ENCODE data around the gene HSD17B10.

HSD17B10 gene

DNA sequence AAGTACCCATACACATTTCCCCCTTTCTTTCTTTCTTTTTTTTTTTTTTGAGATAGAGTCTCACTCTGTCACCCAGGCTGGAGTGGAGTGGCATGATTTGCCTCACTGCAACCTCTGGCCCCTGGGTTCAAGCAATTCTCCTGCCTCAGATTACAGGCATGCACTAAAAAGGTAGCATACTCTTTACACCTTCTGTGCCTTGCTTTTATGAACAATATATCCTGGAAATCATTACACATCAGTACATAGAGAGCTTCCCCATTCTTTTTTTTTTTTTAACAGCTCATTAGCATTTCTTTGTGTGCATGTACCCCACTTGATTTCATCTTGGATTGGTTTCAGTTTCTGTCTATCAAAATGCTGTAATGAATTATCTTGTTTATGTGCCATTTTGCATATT lies 18.6 kb upstream of the HSD17B10 start:
- Histone ChIP-seq H3K9me3 (ENCODE audit: insufficient read depth, low read depth, low read length) (no peaks in the 10 kb centered on the region), H3K27me3 (ENCODE audit: insufficient read depth, low read length) (no peaks in the 10 kb centered on the region), H3K36me3 (ENCODE audit: insufficient read depth, low read depth, low read length) (no peaks in the 10 kb centered on the region), H3K4me1 (ENCODE audit: insufficient read depth, low read length) (no peaks in the 10 kb centered on the region), H3K4me3 (ENCODE audit: low read length) (no peak overlapping the region), H3K9ac (ENCODE audit: low read depth, low read length) (no peak overlapping the region), H3K27ac (ENCODE audit: low read length) (no peak overlapping the region)

DNA sequence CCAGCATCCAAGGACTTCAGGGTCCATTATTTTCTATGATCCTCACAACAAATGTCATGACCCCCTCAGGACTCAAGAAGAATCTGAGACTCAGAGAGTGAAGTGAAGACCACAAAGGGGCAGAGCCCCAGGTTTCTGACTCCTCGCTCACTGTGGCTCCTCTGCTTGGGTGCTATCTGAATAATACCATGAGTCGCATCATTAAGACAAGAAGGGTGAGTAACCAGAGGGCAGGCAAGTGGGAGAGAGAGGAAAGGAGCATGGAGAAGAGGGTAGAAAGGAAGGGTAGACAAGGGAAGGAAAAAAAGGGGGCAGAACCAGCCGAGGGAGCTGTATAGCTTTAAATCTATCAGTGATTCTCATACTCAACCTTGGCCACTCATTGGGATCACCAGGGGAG lies 15.5 kb upstream of the HSD17B10 start:
- H3K9ac ChIP-seq (ENCODE audit: low read depth, low read length), result no peak overlapping the region
- no peaks in the 10 kb centered on the region for H3K27me3 ChIP-seq (ENCODE audit: insufficient read depth, low read length)
- H3K36me3 ChIP-seq (ENCODE audit: insufficient read depth, low read depth, low read length), result no peaks in the 10 kb centered on the region
- no peak overlapping the region for H3K27ac ChIP-seq (ENCODE audit: low read length)
- no peaks in the 10 kb centered on the region for H3K9me3 ChIP-seq (ENCODE audit: insufficient read depth, low read depth, low read length)
- H3K4me3 ChIP-seq (ENCODE audit: low read length), result no peak overlapping the region
- H3K4me1 ChIP-seq (ENCODE audit: insufficient read depth, low read length), result no peaks in the 10 kb centered on the region

DNA sequence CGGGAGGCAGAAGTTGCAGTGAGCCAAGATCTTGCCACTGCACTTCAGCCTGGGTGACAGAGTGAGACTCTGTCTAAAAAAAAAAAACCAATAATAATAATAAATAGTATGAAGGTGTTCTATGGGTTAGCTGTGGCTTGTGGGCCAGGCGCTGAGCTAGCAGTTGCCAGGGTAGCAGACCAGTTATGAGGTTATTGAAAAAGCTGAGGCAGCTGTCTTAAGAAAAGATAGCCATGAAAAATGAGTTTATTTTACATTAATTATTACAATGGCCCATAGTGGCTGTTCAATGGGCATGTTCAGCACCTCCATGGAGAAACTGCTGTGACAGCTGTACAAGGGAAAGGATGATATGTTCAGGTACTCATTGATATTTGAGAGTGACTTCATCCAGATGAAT lies 13.3 kb upstream of the HSD17B10 start:
- Histone ChIP-seq H3K4me3 (ENCODE audit: low read length) (no peak overlapping the region), H3K9ac (ENCODE audit: low read depth, low read length) (no peak overlapping the region), H3K36me3 (ENCODE audit: insufficient read depth, low read depth, low read length) (no peaks in the 10 kb centered on the region), H3K27me3 (ENCODE audit: insufficient read depth, low read length) (no peaks in the 10 kb centered on the region), H3K9me3 (ENCODE audit: insufficient read depth, low read depth, low read length) (no peaks in the 10 kb centered on the region), H3K4me1 (ENCODE audit: insufficient read depth, low read length) (no peaks in the 10 kb centered on the region), H3K27ac (ENCODE audit: low read length) (no peak overlapping the region)

DNA sequence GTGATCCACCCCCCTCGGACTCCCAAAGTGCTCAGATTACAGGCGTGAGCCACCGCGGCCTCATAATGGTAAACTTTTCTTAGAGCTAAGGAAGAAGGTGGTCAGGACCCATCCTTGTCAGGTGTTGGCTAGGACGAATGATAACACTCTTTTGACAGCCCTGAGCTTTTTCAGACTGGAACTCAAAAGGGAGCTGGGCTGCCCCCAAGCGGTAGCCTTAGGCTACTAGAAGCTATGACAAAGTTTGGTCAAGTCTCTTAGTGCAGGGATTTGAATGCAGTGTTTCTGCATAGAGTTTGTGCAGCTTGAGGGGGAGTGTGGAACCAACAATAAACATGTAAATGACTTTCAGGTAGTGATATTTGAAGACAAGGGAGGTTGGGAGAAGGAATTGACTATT lies 11.8 kb upstream of the HSD17B10 start:
- peaks cover 5% of the 10 kb centered on the region; the same call in 1 of the 2 replicates for H3K27me3 ChIP-seq (ENCODE audit: insufficient read depth, low read length)
- H3K36me3 ChIP-seq (ENCODE audit: insufficient read depth, low read depth, low read length), result no peaks in the 10 kb centered on the region
- H3K9ac ChIP-seq (ENCODE audit: low read depth, low read length), result no peak overlapping the region
- no peaks in the 10 kb centered on the region for H3K9me3 ChIP-seq (ENCODE audit: insufficient read depth, low read depth, low read length)
- no peak overlapping the region for H3K27ac ChIP-seq (ENCODE audit: low read length)
- no peaks in the 10 kb centered on the region for H3K4me1 ChIP-seq (ENCODE audit: insufficient read depth, low read length)
- no peak overlapping the region for H3K4me3 ChIP-seq (ENCODE audit: low read length)

DNA sequence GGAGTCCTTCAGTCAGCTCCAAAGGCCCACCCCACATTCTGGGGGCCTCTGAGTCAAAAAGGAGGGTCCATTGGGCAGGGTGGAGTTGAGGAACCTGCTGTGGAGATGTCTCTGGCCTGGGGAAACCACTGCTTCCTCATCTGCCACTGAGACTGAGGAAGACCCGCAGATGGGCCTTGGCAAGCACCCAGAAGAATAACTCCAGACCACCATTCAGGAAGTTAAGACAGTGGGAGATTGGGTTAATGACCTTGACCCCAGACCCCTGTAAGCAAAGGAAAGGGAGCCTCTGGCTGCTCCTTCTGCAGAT lies 8.1 kb upstream of the HSD17B10 start:
- H3K36me3 ChIP-seq (ENCODE audit: insufficient read depth, low read depth, low read length), result no peaks in the 10 kb centered on the region
- no peak overlapping the region for H3K9ac ChIP-seq (ENCODE audit: low read depth, low read length)
- H3K4me3 ChIP-seq (ENCODE audit: low read length), result peak overlapping the region; percentile 73; the same call in 1 of the 2 replicates
- H3K27ac ChIP-seq (ENCODE audit: low read length), result no peak overlapping the region
- H3K9me3 ChIP-seq (ENCODE audit: insufficient read depth, low read depth, low read length), result no peaks in the 10 kb centered on the region
- peaks cover 17% of the 10 kb centered on the region for H3K27me3 ChIP-seq (ENCODE audit: insufficient read depth, low read length)
- H3K4me1 ChIP-seq (ENCODE audit: insufficient read depth, low read length), result no peaks in the 10 kb centered on the region

DNA sequence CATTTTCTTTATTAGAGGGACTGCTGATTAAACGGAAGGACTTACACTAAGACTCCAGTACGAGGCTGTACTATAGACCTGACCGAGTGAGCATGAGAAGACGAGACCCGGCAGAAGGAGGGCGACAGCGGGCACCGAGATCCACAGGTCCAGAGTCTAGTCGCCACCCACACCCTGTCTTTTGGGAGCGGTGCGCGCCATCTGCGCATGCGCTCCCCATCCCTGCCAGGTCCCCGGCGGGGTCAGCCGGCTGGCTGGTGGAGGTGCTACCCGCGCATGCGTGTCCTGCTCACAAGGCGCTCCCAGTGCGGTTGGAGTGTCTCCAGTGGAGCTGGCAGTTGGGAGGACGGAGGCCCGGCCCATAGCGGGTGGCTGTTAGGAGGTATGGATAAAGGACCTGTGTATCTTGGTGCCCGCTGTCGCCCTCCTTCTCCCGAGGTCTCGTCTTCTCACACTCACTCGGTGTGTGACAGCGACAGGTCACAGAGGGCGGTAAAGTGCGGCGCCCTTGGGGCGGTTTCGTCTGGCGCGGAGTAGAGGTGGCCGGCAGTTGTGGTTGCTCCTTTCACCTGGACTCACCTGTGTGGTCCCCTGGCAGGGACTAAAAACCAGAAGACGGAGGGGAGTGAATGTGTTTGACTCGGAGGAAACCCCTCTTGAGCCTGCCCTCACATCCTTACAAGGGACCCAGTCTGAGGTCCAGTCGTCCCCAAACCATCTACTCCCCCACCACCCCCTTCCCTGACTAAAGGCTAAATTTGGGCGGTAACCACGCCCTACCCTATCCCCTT lies 7.6 kb upstream of the HSD17B10 start:
- Histone ChIP-seq H3K4me3 (ENCODE audit: low read length) (peak overlapping the region; percentile 73), H3K27ac (ENCODE audit: low read length) (no peak overlapping the region), H3K4me1 (ENCODE audit: insufficient read depth, low read length) (no peaks in the 10 kb centered on the region), H3K9me3 (ENCODE audit: insufficient read depth, low read depth, low read length) (no peaks in the 10 kb centered on the region), H3K9ac (ENCODE audit: low read depth, low read length) (no peak overlapping the region), H3K36me3 (ENCODE audit: insufficient read depth, low read depth, low read length) (no peaks in the 10 kb centered on the region), H3K27me3 (ENCODE audit: insufficient read depth, low read length) (peaks cover 17% of the 10 kb centered on the region)

DNA sequence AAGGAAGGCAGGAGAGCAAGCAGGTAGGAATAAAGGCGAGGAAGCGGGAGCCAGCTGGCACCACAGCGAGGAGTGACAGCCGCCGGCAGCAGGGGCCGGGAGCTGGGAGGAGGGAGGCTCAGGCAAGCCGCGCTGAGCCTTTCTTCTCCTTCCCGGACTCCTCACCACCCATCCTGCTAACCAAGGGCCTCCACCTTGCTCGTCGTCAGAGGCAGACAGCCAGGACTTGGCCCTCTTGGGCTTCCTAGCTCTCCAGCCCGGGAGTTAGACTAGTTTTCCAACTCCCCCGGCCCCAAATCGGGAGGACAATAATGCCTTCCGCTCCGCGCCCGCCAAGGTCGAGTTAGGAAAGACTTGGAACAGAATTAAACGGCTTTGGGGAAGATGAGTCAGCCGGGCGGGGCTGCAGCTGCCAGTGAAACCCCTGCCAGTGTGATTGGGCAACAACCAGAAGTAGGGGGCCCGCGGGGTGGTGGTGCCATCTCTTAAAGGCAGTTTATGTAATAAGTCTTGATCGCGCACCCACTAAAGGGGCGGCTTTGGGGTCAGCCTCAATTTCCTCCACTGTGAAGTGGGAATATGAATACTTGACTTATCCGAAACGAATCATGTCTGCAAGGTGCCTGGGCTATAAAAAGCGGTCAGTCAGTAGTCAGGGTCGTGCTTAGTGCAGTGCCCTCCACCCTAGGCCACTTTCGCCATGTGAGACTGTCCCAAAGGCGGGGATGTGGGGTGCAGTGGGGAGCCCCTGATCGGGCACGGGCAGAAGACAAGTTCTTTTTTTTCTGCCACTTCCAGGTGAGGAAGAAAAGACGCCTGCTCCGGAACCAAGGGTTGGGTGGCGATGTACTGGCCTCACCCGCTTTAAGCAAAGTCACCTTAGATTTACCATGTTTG lies 6.7 kb upstream of the HSD17B10 start:
- no peaks in the 10 kb centered on the region for H3K9me3 ChIP-seq (ENCODE audit: insufficient read depth, low read depth, low read length)

DNA sequence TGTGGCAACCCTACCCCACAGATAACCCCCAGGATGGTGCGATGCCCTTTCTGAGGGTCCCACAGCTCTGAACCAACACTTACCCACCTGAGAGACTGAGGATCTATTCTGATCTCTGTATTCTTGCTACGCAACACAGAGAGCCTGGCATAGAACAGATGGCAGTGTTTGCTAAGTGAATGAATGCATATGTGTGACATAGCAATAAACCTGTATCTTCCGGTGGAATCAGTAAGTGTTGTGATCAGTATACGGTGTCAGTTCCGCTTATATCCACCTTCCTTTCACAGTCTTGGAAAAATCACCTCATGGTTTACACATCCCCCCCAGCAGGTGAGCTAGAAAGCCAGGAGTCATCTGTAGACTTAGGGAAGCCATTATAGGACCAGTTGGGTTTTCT lies 5.9 kb upstream of the HSD17B10 start:
- Histone ChIP-seq H3K4me3 (ENCODE audit: low read length) (peak overlapping the region; percentile 73; the same call in 1 of the 2 replicates), H3K36me3 (ENCODE audit: insufficient read depth, low read depth, low read length) (no peaks in the 10 kb centered on the region), H3K9ac (ENCODE audit: low read depth, low read length) (no peak overlapping the region), H3K27ac (ENCODE audit: low read length) (no peak overlapping the region), H3K4me1 (ENCODE audit: insufficient read depth, low read length) (no peaks in the 10 kb centered on the region), H3K9me3 (ENCODE audit: insufficient read depth, low read depth, low read length) (no peaks in the 10 kb centered on the region), H3K27me3 (ENCODE audit: insufficient read depth, low read length) (peaks cover 17% of the 10 kb centered on the region)

More for the DNA sequence above, 6.7 kb upstream of the HSD17B10 start:
- Histone ChIP-seq H3K36me3 (ENCODE audit: insufficient read depth, low read depth, low read length) (no peaks in the 10 kb centered on the region), H3K4me1 (ENCODE audit: insufficient read depth, low read length) (no peaks in the 10 kb centered on the region), H3K27me3 (ENCODE audit: insufficient read depth, low read length) (peaks cover 17% of the 10 kb centered on the region), H3K9ac (ENCODE audit: low read depth, low read length) (peak overlapping the region; percentile 37; the same call in 1 of the 2 replicates), H3K4me3 (ENCODE audit: low read length) (peak overlapping the region; percentile 73), H3K27ac (ENCODE audit: low read length) (no peak overlapping the region)

DNA sequence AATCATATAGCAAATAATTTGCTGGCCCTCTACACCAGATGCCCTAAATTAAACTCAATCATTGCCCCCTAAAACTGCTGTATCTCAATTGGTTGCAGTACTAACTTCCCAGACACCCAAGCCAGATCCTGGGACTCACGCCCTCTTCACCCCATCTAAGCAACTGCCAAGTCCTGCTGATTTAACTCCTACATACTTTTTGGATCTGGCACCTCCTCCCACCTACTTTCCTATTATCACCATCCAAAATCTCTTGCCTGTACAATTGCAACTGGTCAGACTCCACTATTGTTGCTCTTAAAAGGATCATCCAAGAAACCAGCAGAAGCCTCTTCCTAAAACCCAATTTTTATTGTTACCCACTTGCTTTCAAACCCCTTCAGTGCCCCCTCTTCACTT lies 4.7 kb upstream of the HSD17B10 start:
- Histone ChIP-seq H3K9me3 (ENCODE audit: insufficient read depth, low read depth, low read length) (no peaks in the 10 kb centered on the region), H3K27me3 (ENCODE audit: insufficient read depth, low read length) (peaks cover 17% of the 10 kb centered on the region), H3K9ac (ENCODE audit: low read depth, low read length) (no peak overlapping the region), H3K27ac (ENCODE audit: low read length) (no peak overlapping the region), H3K4me1 (ENCODE audit: insufficient read depth, low read length) (no peaks in the 10 kb centered on the region), H3K36me3 (ENCODE audit: insufficient read depth, low read depth, low read length) (no peaks in the 10 kb centered on the region), H3K4me3 (ENCODE audit: low read length) (no peak overlapping the region)

DNA sequence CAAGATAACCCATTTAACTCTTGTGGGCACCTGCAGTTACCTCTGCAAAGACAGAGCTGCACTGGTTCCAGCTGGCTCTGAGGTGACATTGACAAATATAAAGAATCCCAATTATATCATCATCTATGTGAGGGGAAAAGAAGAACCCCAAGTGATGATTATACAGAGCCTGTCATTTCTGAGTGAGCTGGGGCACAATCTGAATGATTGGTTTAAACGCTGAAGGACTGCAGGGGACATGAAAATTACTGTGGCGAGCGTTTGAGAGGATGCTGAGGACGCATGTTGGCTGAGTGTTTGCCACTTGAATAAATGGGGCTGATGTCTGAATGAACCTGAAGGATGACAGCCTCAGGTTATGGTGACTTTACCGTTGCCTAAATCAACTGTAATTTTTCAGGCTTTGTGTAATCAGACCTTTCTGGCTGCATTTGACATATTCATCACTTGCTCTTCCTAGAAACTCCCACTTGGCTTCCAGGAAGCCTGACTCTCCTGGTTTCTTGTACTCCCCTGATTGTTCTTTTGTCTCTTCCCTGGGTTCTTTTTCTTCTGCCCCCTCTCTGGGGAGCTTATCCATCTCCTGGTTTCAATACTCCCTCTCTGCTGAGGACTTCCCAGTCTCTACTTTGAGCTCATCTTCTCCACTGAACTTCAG lies 4.1 kb upstream of the HSD17B10 start:
- Histone ChIP-seq H3K9ac (ENCODE audit: low read depth, low read length) (no peak overlapping the region), H3K36me3 (ENCODE audit: insufficient read depth, low read depth, low read length) (no peaks in the 10 kb centered on the region), H3K9me3 (ENCODE audit: insufficient read depth, low read depth, low read length) (no peaks in the 10 kb centered on the region), H3K27me3 (ENCODE audit: insufficient read depth, low read length) (peaks cover 17% of the 10 kb centered on the region), H3K4me3 (ENCODE audit: low read length) (no peak overlapping the region), H3K4me1 (ENCODE audit: insufficient read depth, low read length) (no peaks in the 10 kb centered on the region), H3K27ac (ENCODE audit: low read length) (no peak overlapping the region)

DNA sequence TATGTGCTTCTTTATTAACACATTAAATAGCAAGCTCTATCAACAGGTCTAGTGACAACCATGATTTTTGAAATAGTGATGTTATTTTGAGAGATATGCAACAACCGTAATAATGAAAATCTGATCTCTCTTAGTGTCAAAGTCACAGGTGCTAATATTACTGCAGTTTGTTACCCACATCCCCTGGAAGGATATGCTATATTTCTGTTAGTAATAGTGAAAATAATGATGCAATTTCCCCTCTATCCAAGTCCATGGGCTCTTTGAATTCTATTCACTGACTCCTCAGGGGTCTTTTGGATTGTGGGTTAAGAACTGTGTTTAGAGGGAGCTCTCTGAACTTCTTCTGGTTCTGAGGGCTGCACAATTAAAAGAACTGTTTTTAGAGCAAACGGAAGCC lies 3.0 kb upstream of the HSD17B10 start:
- Histone ChIP-seq H3K4me3 (ENCODE audit: low read length) (no peak overlapping the region), H3K9ac (ENCODE audit: low read depth, low read length) (no peak overlapping the region), H3K27me3 (ENCODE audit: insufficient read depth, low read length) (peaks cover 17% of the 10 kb centered on the region), H3K36me3 (ENCODE audit: insufficient read depth, low read depth, low read length) (no peaks in the 10 kb centered on the region), H3K27ac (ENCODE audit: low read length) (no peak overlapping the region), H3K9me3 (ENCODE audit: insufficient read depth, low read depth, low read length) (no peaks in the 10 kb centered on the region), H3K4me1 (ENCODE audit: insufficient read depth, low read length) (no peaks in the 10 kb centered on the region)
